Measurements from ENCODE around the gene LEKR1. TPM values are rescaled to one million over a fixed set of nuclear protein-coding genes. Genes with fewer than 3 reads are reported as not detected.

The LEKR1 gene
- total RNA-seq, 4 donors from 2014 or later, result 0.30 to 3.7 (median 2.7) TPM

DNA sequence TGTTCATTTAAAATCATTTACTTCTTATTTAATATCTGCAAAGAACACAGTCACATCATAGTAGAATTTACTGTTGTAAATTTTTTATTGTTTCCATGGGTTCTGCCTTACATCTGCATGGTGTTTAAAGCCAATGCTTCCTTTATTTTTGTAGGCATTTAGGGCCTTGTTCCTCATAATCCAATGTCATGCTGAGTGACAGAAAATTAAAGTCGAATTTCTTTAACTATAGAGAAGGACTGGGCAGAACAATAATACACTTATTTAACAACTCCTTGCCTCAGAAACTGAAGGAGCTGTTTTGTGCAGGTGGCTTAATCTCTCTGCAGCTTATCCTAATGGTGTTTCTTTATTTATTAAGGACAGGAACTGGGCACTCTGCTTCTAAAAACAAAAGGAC, 149.6 kb downstream of the LEKR1 start:
- H3K4me1 ChIP-seq, result no peaks in the 10 kb centered on the region
- H3K4me3 ChIP-seq, result no peak overlapping the region
- H3K9me3 ChIP-seq, result no peaks in the 10 kb centered on the region
- WGBS, 2 donors, result 24 to 32% methylated on average over 1 of the region's 1 CpG
- DNase-seq (ENCODE audit: low spot score in 2 of 2), result no peak
- H3K27ac ChIP-seq, result no peak overlapping the region
- no peak for TF ChIP-seq POLR2A (IDR thresholded peaks at IDR 0.05)
- TF ChIP-seq, protein P1, sequence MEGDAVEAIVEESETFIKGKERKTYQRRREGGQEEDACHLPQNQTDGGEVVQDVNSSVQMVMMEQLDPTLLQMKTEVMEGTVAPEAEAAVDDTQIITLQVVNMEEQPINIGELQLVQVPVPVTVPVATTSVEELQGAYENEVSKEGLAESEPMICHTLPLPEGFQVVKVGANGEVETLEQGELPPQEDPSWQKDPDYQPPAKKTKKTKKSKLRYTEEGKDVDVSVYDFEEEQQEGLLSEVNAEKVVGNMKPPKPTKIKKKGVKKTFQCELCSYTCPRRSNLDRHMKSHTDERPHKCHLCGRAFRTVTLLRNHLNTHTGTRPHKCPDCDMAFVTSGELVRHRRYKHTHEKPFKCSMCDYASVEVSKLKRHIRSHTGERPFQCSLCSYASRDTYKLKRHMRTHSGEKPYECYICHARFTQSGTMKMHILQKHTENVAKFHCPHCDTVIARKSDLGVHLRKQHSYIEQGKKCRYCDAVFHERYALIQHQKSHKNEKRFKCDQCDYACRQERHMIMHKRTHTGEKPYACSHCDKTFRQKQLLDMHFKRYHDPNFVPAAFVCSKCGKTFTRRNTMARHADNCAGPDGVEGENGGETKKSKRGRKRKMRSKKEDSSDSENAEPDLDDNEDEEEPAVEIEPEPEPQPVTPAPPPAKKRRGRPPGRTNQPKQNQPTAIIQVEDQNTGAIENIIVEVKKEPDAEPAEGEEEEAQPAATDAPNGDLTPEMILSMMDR (IDR thresholded peaks at IDR 0.05), result no peak
- no peaks in the 10 kb centered on the region for H3K27me3 ChIP-seq
- H3K36me3 ChIP-seq, result no peaks in the 10 kb centered on the region

DNA sequence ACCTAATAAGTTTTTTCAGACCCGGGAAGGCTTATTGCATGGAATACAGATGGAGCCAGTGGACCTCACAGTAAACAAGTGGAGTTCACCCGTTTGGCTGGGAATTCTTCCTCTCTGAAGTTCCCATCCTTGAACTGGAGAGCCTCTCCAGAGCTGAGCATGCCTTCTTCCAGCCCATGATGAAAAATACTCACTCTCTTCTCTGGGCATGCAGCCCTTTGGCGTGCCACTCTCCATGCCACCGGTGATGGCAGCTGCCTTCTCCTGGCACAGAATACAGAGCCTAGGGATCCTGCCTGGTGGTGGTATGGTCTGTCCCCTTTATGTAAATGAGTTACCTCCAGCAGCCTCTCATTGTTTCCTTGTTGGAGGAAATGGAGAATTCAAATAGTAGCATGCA, 150.8 kb downstream of the LEKR1 start:
- WGBS, 2 donors, result 90% methylated on average over 4 of the region's 4 CpGs
- no peaks in the 10 kb centered on the region for H3K4me1 ChIP-seq
- H3K27ac ChIP-seq, result no peak overlapping the region
- H3K4me3 ChIP-seq, result no peak overlapping the region
- no peaks in the 10 kb centered on the region for H3K27me3 ChIP-seq
- DNase-seq (ENCODE audit: low spot score in 2 of 2), result no peak
- H3K36me3 ChIP-seq, result no peaks in the 10 kb centered on the region
- TF ChIP-seq EP300 (IDR thresholded peaks at IDR 0.05) (no peak), POLR2A (IDR thresholded peaks at IDR 0.05) (no peak)
- TF ChIP-seq, protein P1 (IDR thresholded peaks at IDR 0.05), result no peak
- no peaks in the 10 kb centered on the region for H3K9me3 ChIP-seq

DNA sequence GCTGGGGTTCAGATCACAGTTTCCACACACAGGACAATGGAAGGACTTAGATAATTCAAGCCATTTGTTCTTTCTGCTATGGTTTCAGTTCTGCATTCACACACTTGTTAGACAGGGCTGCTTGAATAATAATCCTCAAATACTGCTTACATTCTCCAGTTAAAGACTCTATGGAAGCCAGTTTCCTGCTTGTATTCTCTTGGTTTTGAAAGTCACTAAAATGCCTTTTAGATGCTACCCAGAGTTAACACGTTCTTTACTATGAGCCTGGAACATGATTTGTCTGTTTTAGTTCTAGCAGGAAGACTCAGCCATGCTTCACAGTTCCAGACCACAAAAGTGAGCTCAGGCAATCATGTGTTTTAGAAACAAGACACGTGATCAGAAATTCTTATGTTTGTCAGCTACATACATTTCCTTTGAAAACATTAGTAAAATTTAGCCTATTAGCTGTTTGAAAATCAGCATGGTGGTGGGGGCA, 152.4 kb downstream of the LEKR1 start:
- Histone ChIP-seq H3K27ac (no peak overlapping the region), H3K9me3 (no peaks in the 10 kb centered on the region), H3K36me3 (no peaks in the 10 kb centered on the region), H3K4me3 (no peak overlapping the region), H3K4me1 (no peaks in the 10 kb centered on the region), H3K27me3 (no peaks in the 10 kb centered on the region)
- DNase-seq (ENCODE audit: low spot score in 2 of 2), result no peak
- TF ChIP-seq EP300 (IDR thresholded peaks at IDR 0.05) (no peak), POLR2A (IDR thresholded peaks at IDR 0.05) (no peak)
- TF ChIP-seq, protein P1 (IDR thresholded peaks at IDR 0.05), result no peak
- 48 to 50% methylated on average over 2 of the region's 2 CpGs for WGBS, 2 donors

DNA sequence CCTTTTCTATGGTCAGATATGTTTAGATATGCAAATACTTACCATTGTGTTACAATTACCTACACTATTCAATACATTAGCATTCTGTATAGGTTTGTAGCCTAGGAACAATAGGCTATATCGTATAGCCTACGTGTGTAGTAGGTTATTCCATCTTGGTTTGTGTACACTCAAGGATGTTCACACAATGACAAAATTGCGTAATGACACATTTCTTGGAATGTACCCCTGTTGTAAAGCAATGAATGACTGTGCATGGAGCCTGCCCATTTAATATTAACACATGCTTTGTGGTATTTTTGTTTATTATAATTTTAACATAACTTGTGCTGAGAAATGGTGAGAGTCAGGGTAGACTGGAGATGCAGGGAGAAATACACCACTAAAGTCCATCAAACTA, 154.9 kb downstream of the LEKR1 start:
- no peaks in the 10 kb centered on the region for H3K9me3 ChIP-seq
- H3K4me3 ChIP-seq, result no peak overlapping the region
- DNase-seq (ENCODE audit: low spot score in 2 of 2), result no peak
- TF ChIP-seq POLR2A (IDR thresholded peaks at IDR 0.05) (no peak), EP300 (IDR thresholded peaks at IDR 0.05) (no peak)
- TF ChIP-seq, protein P1 (IDR thresholded peaks at IDR 0.05), result no peak
- H3K4me1 ChIP-seq, result no peaks in the 10 kb centered on the region
- 84 to 93% methylated on average over 3 of the region's 3 CpGs for WGBS, 2 donors
- no peaks in the 10 kb centered on the region for H3K36me3 ChIP-seq
- H3K27ac ChIP-seq, result no peak overlapping the region
- H3K27me3 ChIP-seq, result no peaks in the 10 kb centered on the region

DNA sequence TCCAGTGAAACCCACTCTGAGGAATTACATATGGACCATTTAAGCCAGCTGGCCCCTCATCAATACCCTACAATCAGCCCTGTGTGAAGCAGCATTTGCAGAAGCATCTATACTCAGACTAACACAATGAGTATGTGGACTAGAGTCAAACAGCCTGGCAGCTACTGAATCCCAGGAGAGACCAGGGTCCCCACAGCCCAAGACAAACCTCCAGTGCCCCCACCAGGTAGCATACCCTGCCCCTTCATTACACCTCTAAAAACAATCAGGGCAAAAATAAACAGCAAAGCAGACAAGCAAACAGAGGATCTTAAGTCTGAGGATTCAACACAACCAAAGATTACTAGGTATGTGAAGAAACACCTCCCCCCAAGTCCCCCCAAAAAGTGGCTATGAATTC, 157.4 kb downstream of the LEKR1 start:
- DNase-seq (ENCODE audit: low spot score in 2 of 2), result no peak
- no peak for TF ChIP-seq POLR2A (IDR thresholded peaks at IDR 0.05)
- TF ChIP-seq EP300 (IDR thresholded peaks at IDR 0.05), result no peak
- TF ChIP-seq, protein P1 (IDR thresholded peaks at IDR 0.05), result no peak
- Histone ChIP-seq H3K4me3 (no peak overlapping the region), H3K27me3 (no peaks in the 10 kb centered on the region), H3K27ac (no peak overlapping the region), H3K36me3 (no peaks in the 10 kb centered on the region), H3K9me3 (no peaks in the 10 kb centered on the region), H3K4me1 (no peaks in the 10 kb centered on the region)

All from tibial nerve (tissue), 4 donors.